HEK293 (cell line): ENCODE measurements around the gene DDX42.
A peak's percentile ranks its signal among the peaks of the same experiment; 100 is the strongest.

Experiments used
- CTCF ChIA-PET: fragments of 350-600 bp; formaldehyde crosslinking; extraction: SDS; loops from one replicate; lab custom pipeline; 2021; ENCODE audit warnings: antibody characterized with exemption; lab: Yijun Ruan, JAX
- POLR2A ChIA-PET: fragments of 300-600 bp; formaldehyde crosslinking; extraction: SDS; loops from one replicate; lab custom pipeline; 2020; ENCODE audit warnings: antibody characterized with exemption, inconsistent platforms; lab: Yijun Ruan, JAX
- H3K27ac ChIP-seq: fragments of 200-500 bp; sonication (Bioruptor generic); 2 replicates; pipeline ENCODE4 v1.5.1; 2014; ENCODE audit warnings: low read depth, low read length, control low read depth, inconsistent platforms; ENCODE audit errors: extremely low read depth
- H3K36me3 ChIP-seq, 2 experiments: fragments of 200-500 bp in 1 of 2; sonication (Bioruptor generic) in 1 of 2; 1 replicate in 1 of 2; 2 replicates in 1 of 2; pipeline ENCODE4 v1.5.1; 2014 to 2017; ENCODE audit warnings: inconsistent platforms in 2 of 2, low read length in 2 of 2; ENCODE audit not compliant: control insufficient read depth in 2 of 2, insufficient read depth in 1 of 2
- H3K4me1 ChIP-seq: fragments of 200-500 bp; sonication (Bioruptor generic); 2 replicates; pipeline ENCODE4 v1.5.1; 2014; ENCODE audit warnings: mild to moderate bottlenecking, low read length, inconsistent platforms; ENCODE audit not compliant: control insufficient read depth, insufficient read depth
- H3K4me3 ChIP-seq: 2 replicates; pipeline ENCODE4 v1.5.1; 2011; ENCODE audit warnings: low read depth, mild to moderate bottlenecking, control low read depth, low read length, moderate library complexity
- H3K9me3 ChIP-seq: fragments of 200-500 bp; sonication (Bioruptor generic); 2 replicates; pipeline ENCODE4 v1.5.1; 2014; ENCODE audit warnings: low read depth, low read length, inconsistent platforms; ENCODE audit not compliant: control insufficient read depth, insufficient read depth
- EGR2 ChIP-seq: fragments of 450-650 bp; formaldehyde crosslinking; IDR thresholded peaks from 2 replicates; pipeline ENCODE4 v1.5.1; 2016; ENCODE audit warnings: low read depth, missing biosample characterization, missing genetic modification characterization
- GFI1B ChIP-seq: fragments of 450-650 bp; formaldehyde crosslinking; IDR thresholded peaks from 2 replicates; pipeline ENCODE4 v1.5.1; 2016; ENCODE audit warnings: missing biosample characterization, missing genetic modification characterization
- GLI4 ChIP-seq: fragments of 450-650 bp; formaldehyde crosslinking; IDR thresholded peaks from 2 replicates; pipeline ENCODE4 v1.5.1; 2016; ENCODE audit warnings: missing biosample characterization, missing genetic modification characterization
- GLIS1 ChIP-seq: fragments of 450-650 bp; formaldehyde crosslinking; IDR thresholded peaks from 2 replicates; pipeline ENCODE4 v1.5.1; 2016; ENCODE audit warnings: missing biosample characterization, missing genetic modification characterization
- KLF10 ChIP-seq: fragments of 450-650 bp; IDR thresholded peaks from 2 replicates; pipeline ENCODE4 v1.5.1; 2018; ENCODE audit warnings: missing biosample characterization, mild to moderate bottlenecking, missing genetic modification characterization
- PRDM1 ChIP-seq: fragments of 450-650 bp; formaldehyde crosslinking; IDR thresholded peaks from 2 replicates; pipeline ENCODE4; 2016; ENCODE audit warnings: missing biosample characterization, missing genetic modification characterization
- SP2 ChIP-seq: fragments of 450-650 bp; formaldehyde crosslinking; IDR thresholded peaks from 2 replicates; pipeline ENCODE4 v1.5.1; 2016; ENCODE audit warnings: missing biosample characterization, missing genetic modification characterization
- SP3 ChIP-seq: fragments of 450-650 bp; formaldehyde crosslinking; IDR thresholded peaks from 2 replicates; pipeline ENCODE4 v1.5.1; 2016; ENCODE audit warnings: missing biosample characterization, missing genetic modification characterization
- ZFP3 ChIP-seq: fragments of 450-650 bp; formaldehyde crosslinking; IDR thresholded peaks from 2 replicates; pipeline ENCODE4 v1.5.1; 2016; ENCODE audit warnings: low read depth, missing biosample characterization, missing genetic modification characterization
- ZNF121 ChIP-seq: fragments of 450-650 bp; formaldehyde crosslinking; IDR thresholded peaks from 2 replicates; pipeline ENCODE4 v1.5.1; 2016; ENCODE audit warnings: missing biosample characterization, missing genetic modification characterization
- ZNF140 ChIP-seq: fragments of 450-650 bp; formaldehyde crosslinking; IDR thresholded peaks from 2 replicates; pipeline ENCODE4 v1.5.1; 2016; ENCODE audit warnings: missing biosample characterization, missing genetic modification characterization
- ZNF169 ChIP-seq: fragments of 450-650 bp; formaldehyde crosslinking; IDR thresholded peaks from 2 replicates; pipeline ENCODE4 v1.5.1; 2016; ENCODE audit warnings: missing biosample characterization, missing genetic modification characterization
- ZNF19 ChIP-seq: fragments of 450-650 bp; formaldehyde crosslinking; IDR thresholded peaks from 2 replicates; pipeline ENCODE4; 2016; ENCODE audit warnings: missing biosample characterization, missing genetic modification characterization, low read depth
- ZNF274 ChIP-seq, 2 experiments: fragments of 200-500 bp in 1 of 2; fragments of 450-650 bp in 1 of 2; sonication (Bioruptor generic) in 1 of 2; formaldehyde crosslinking in 1 of 2; IDR thresholded peaks; 2 replicates each; pipeline versions ENCODE4 v1.5.1 to v1.6.1; 2014 to 2016; ENCODE audit warnings: borderline replicate concordance in 1 of 2, inconsistent platforms in 1 of 2, low read length in 1 of 2, missing biosample characterization in 1 of 2, missing genetic modification characterization in 1 of 2
- ZNF341 ChIP-seq: fragments of 450-650 bp; formaldehyde crosslinking; IDR thresholded peaks from 2 replicates; pipeline ENCODE4; 2016; ENCODE audit warnings: low read depth, missing biosample characterization, missing genetic modification characterization
- ZNF426 ChIP-seq: fragments of 450-650 bp; formaldehyde crosslinking; IDR thresholded peaks from 2 replicates; pipeline ENCODE4 v1.5.1; 2017; ENCODE audit warnings: missing biosample characterization, missing genetic modification characterization, mild to moderate bottlenecking, inconsistent platforms, moderate library complexity
- ZNF548 ChIP-seq: fragments of 450-650 bp; formaldehyde crosslinking; IDR thresholded peaks from 2 replicates; pipeline ENCODE4 v1.5.1; 2016; ENCODE audit warnings: missing biosample characterization, missing genetic modification characterization
- ZNF560 ChIP-seq: fragments of 450-650 bp; formaldehyde crosslinking; IDR thresholded peaks from 2 replicates; pipeline ENCODE4 v1.5.1; 2017; ENCODE audit warnings: missing biosample characterization, missing genetic modification characterization, borderline replicate concordance
- ZNF600 ChIP-seq: fragments of 450-650 bp; formaldehyde crosslinking; IDR thresholded peaks from 2 replicates; pipeline ENCODE4 v1.5.1; 2016; ENCODE audit warnings: missing biosample characterization, missing genetic modification characterization
- ZNF623 ChIP-seq: fragments of 450-650 bp; formaldehyde crosslinking; IDR thresholded peaks from 2 replicates; pipeline ENCODE4 v1.5.1; 2016; ENCODE audit warnings: missing biosample characterization, missing genetic modification characterization
- ZNF624 ChIP-seq: fragments of 450-650 bp; formaldehyde crosslinking; IDR thresholded peaks from 2 replicates; pipeline ENCODE4 v1.5.1; 2017; ENCODE audit warnings: missing biosample characterization, missing genetic modification characterization
- ZNF654 ChIP-seq: fragments of 450-650 bp; formaldehyde crosslinking; IDR thresholded peaks from 2 replicates; pipeline ENCODE4 v1.5.1; 2016; ENCODE audit warnings: low read depth, missing biosample characterization, missing genetic modification characterization
- ZNF658 ChIP-seq: fragments of 450-650 bp; formaldehyde crosslinking; IDR thresholded peaks from 2 replicates; pipeline ENCODE4; 2016; ENCODE audit warnings: missing biosample characterization, missing genetic modification characterization
- ZNF747 ChIP-seq: fragments of 450-650 bp; formaldehyde crosslinking; IDR thresholded peaks from 2 replicates; pipeline ENCODE4 v1.5.1; 2016; ENCODE audit warnings: missing biosample characterization, missing genetic modification characterization
- TF ChIP-seq, protein P1 (sequence below): fragments of 450-650 bp; formaldehyde crosslinking; IDR thresholded peaks from 2 replicates; pipeline ENCODE4 v1.5.1; 2016; ENCODE audit warnings: missing biosample characterization, missing genetic modification characterization
- TF ChIP-seq, protein P2 (sequence below): fragments of 450-650 bp; formaldehyde crosslinking; IDR thresholded peaks from 2 replicates; pipeline ENCODE4 v1.5.1; 2016; ENCODE audit warnings: missing biosample characterization, missing genetic modification characterization
- TF ChIP-seq, protein P3 (sequence below): sonication (generic); formaldehyde crosslinking; IDR thresholded peaks from 2 replicates; pipeline ENCODE4 v1.8.1; 2022; ENCODE audit warnings: mild to moderate bottlenecking, moderate library complexity, missing genetic modification reagents
- TF ChIP-seq, protein P4 (sequence below): fragments of 450-650 bp; formaldehyde crosslinking; IDR thresholded peaks from 2 replicates; pipeline ENCODE4 v1.5.1; 2016; ENCODE audit warnings: missing biosample characterization, missing genetic modification characterization

Gene DDX42

DNA sequence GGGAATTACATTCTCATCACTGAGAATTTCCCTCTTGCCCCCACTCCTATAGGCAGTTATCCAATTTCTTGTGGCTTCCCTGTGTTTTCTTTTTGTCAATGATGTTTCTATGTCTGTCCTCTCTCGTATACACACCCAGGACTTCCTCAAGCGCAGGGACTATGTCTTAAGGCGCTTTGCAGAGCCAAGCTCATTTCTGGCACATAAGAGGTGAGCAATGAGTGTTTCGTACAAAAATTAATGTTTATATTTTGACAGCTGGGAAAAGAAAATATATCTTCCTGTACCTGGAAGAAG, 947 bp downstream of the DDX42 start:
- peak overlapping the region; percentile 91 for H3K27ac ChIP-seq
- no peaks in the 10 kb centered on the region for H3K9me3 ChIP-seq
- ChIA-PET CTCF (interaction anchor here (0.7 to 1.9 kb wide), 3 partner anchors 8 to 76 kb away, joined by 3 to 5 read pairs (median 3); no protein-coding TSS in a partner anchor), POLR2A (interaction anchor here (1.0 to 3.8 kb wide), 6 partner anchors 8 to 69 kb away, joined by 3 to 40 read pairs (median 22); partner anchors contain the start of genes PSMC5, SMARCD2 and STRADA)
- H3K4me3 ChIP-seq, result peak overlapping the region; percentile 90
- no peak for TF ChIP-seq ZNF169 (tag by site-specific recombination)
- TF ChIP-seq KLF10 (tag by site-specific recombination), result no peak
- TF ChIP-seq GLI4 (tag by site-specific recombination), result no peak
- TF ChIP-seq, protein P1, sequence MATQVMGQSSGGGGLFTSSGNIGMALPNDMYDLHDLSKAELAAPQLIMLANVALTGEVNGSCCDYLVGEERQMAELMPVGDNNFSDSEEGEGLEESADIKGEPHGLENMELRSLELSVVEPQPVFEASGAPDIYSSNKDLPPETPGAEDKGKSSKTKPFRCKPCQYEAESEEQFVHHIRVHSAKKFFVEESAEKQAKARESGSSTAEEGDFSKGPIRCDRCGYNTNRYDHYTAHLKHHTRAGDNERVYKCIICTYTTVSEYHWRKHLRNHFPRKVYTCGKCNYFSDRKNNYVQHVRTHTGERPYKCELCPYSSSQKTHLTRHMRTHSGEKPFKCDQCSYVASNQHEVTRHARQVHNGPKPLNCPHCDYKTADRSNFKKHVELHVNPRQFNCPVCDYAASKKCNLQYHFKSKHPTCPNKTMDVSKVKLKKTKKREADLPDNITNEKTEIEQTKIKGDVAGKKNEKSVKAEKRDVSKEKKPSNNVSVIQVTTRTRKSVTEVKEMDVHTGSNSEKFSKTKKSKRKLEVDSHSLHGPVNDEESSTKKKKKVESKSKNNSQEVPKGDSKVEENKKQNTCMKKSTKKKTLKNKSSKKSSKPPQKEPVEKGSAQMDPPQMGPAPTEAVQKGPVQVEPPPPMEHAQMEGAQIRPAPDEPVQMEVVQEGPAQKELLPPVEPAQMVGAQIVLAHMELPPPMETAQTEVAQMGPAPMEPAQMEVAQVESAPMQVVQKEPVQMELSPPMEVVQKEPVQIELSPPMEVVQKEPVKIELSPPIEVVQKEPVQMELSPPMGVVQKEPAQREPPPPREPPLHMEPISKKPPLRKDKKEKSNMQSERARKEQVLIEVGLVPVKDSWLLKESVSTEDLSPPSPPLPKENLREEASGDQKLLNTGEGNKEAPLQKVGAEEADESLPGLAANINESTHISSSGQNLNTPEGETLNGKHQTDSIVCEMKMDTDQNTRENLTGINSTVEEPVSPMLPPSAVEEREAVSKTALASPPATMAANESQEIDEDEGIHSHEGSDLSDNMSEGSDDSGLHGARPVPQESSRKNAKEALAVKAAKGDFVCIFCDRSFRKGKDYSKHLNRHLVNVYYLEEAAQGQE (tag by site-specific recombination), result no peak
- TF ChIP-seq ZNF560, result no peak
- TF ChIP-seq ZNF658 (tag by site-specific recombination), result no peak
- TF ChIP-seq ZNF121, result no peak
- TF ChIP-seq SP3 (tag by site-specific recombination), result no peak
- no peak for TF ChIP-seq ZNF140 (tag by site-specific recombination)
- peaks cover 37 to 54% of the 10 kb centered on the region in 2 experiments for H3K36me3 ChIP-seq
- H3K4me1 ChIP-seq, result no peaks in the 10 kb centered on the region; the same call in none of the 2 replicates

DNA sequence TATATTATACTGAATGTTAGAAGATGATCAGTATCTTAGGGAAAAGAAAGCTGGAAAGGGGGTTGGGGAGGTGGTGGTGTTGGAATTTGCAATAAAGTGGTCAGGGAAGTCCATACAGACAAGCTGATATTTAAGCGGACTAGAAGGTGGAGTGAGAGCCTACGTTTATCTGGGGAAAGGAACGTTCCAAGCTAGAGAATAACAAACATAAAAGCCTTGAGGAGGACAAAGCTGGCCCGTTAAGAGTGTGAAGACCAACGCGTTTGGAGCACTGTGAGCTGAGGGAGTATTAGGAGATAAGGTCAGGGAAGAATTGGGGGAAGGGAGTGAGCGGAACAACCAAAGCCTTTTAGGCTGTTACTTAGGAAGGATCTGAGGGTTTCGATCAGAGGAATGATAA, 1.4 kb downstream of the DDX42 start:
- Histone ChIP-seq H3K36me3 (peaks cover 37 to 51% of the 10 kb centered on the region in 2 experiments), H3K9me3 (no peaks in the 10 kb centered on the region), H3K4me3 (peak overlapping the region; percentile 90), H3K4me1 (peaks cover 3% of the 10 kb centered on the region), H3K27ac (no peak overlapping the region)
- ChIA-PET POLR2A (interaction anchor here (0.6 to 3.8 kb wide), 8 partner anchors 9 to 68 kb away, joined by 3 to 35 read pairs (median 4); partner anchors contain the start of genes SMARCD2 and STRADA), CTCF (interaction anchor here (1.1 to 1.9 kb wide), 3 partner anchors 8 to 73 kb away, joined by 3 to 5 read pairs (median 4); no protein-coding TSS in a partner anchor)
- TF ChIP-seq ZNF654 (no peak), ZNF426 (no peak), ZNF747 (tag by site-specific recombination) (no peak), GLIS1 (tag by site-specific recombination) (peak; percentile 39), ZNF19 (tag by site-specific recombination) (no peak), GFI1B (no peak), ZNF623 (no peak), PRDM1 (tag by site-specific recombination) (peak; percentile 17; the same call in 1 of the 2 replicates), ZNF274 (IDR thresholded peaks at IDR 0.05; ENCODE audit: low read length) (no peak), ZNF274 (tag by site-specific recombination; IDR thresholded peaks at IDR 0.05; ENCODE audit: borderline replicate concordance) (no peak), ZNF548 (tag by site-specific recombination) (no peak), GLI4 (tag by site-specific recombination) (no peak), ZFP3 (no peak), ZNF600 (tag by site-specific recombination) (peak; percentile 79), ZNF341 (peak; percentile 72), EGR2 (no peak), SP2 (tag by site-specific recombination) (no peak), ZNF624 (tag by site-specific recombination) (no peak)
- TF ChIP-seq, protein P2, sequence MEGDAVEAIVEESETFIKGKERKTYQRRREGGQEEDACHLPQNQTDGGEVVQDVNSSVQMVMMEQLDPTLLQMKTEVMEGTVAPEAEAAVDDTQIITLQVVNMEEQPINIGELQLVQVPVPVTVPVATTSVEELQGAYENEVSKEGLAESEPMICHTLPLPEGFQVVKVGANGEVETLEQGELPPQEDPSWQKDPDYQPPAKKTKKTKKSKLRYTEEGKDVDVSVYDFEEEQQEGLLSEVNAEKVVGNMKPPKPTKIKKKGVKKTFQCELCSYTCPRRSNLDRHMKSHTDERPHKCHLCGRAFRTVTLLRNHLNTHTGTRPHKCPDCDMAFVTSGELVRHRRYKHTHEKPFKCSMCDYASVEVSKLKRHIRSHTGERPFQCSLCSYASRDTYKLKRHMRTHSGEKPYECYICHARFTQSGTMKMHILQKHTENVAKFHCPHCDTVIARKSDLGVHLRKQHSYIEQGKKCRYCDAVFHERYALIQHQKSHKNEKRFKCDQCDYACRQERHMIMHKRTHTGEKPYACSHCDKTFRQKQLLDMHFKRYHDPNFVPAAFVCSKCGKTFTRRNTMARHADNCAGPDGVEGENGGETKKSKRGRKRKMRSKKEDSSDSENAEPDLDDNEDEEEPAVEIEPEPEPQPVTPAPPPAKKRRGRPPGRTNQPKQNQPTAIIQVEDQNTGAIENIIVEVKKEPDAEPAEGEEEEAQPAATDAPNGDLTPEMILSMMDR (tag by site-specific recombination), result no peak
- TF ChIP-seq, protein P3, sequence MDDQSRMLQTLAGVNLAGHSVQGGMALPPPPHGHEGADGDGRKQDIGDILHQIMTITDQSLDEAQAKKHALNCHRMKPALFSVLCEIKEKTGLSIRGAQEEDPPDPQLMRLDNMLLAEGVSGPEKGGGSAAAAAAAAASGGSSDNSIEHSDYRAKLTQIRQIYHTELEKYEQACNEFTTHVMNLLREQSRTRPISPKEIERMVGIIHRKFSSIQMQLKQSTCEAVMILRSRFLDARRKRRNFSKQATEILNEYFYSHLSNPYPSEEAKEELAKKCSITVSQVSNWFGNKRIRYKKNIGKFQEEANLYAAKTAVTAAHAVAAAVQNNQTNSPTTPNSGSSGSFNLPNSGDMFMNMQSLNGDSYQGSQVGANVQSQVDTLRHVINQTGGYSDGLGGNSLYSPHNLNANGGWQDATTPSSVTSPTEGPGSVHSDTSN (CRISPR knock-in tag), result no peak
- TF ChIP-seq, protein P4, sequence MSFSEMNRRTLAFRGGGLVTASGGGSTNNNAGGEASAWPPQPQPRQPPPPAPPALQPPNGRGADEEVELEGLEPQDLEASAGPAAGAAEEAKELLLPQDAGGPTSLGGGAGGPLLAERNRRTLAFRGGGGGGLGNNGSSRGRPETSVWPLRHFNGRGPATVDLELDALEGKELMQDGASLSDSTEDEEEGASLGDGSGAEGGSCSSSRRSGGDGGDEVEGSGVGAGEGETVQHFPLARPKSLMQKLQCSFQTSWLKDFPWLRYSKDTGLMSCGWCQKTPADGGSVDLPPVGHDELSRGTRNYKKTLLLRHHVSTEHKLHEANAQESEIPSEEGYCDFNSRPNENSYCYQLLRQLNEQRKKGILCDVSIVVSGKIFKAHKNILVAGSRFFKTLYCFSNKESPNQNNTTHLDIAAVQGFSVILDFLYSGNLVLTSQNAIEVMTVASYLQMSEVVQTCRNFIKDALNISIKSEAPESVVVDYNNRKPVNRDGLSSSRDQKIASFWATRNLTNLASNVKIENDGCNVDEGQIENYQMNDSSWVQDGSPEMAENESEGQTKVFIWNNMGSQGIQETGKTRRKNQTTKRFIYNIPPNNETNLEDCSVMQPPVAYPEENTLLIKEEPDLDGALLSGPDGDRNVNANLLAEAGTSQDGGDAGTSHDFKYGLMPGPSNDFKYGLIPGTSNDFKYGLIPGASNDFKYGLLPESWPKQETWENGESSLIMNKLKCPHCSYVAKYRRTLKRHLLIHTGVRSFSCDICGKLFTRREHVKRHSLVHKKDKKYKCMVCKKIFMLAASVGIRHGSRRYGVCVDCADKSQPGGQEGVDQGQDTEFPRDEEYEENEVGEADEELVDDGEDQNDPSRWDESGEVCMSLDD (tag by site-specific recombination), result no peak
